SK-N-SH treated with all-trans-retinoic acid at 6 μM for 48 hours (cell line): ENCODE measurements around the gene FOXN4.
"Not testable (repeated sequence)": the region's sequence is repeated elsewhere in the genome, so short reads cannot be mapped to it uniquely, and the experiment has no call there.

ENCODE experiments used
- ATAC-seq: fragments of 200-7000 bp; cut with Tn5 transposase; 3 replicates; pipeline ENCODE4 v1.9.1; 2020; ENCODE audit warnings: mild to moderate bottlenecking, moderate library complexity
- ARNTL ChIP-seq: fragments of 450-650 bp; formaldehyde crosslinking; IDR thresholded peaks from 2 replicates; pipeline ENCODE4 v1.5.0; 2020; ENCODE audit warnings: low read depth, mild to moderate bottlenecking, moderate library complexity, borderline replicate concordance
- BACH2 ChIP-seq: fragments of 250-450 bp; sonication (Bioruptor Pico); IDR thresholded peaks from 2 replicates; pipeline ENCODE4 v1.9.0; 2021; ENCODE audit warnings: mild to moderate bottlenecking, borderline replicate concordance
- CSDC2 ChIP-seq: fragments of 250-450 bp; sonication (Bioruptor Pico); IDR thresholded peaks from 2 replicates; pipeline ENCODE4 v1.5.0; 2020; ENCODE audit warnings: mild to moderate bottlenecking, moderate library complexity
- OSR1 ChIP-seq: fragments of 250-450 bp; sonication (Bioruptor Pico); IDR thresholded peaks from 2 replicates; pipeline ENCODE4 v1.8.0; 2022; ENCODE audit warnings: moderate library complexity, mild to moderate bottlenecking, inconsistent platforms
- PPARA ChIP-seq: fragments of 250-450 bp; sonication (Bioruptor Pico); IDR thresholded peaks from 2 replicates; pipeline ENCODE4 v1.5.0; 2020; ENCODE audit warnings: mild to moderate bottlenecking, borderline replicate concordance
- RARB ChIP-seq: fragments of 250-450 bp; sonication (Bioruptor Pico); IDR thresholded peaks from 2 replicates; pipeline ENCODE4 v1.8.0; 2021; ENCODE audit warnings: mild to moderate bottlenecking, moderate library complexity
- SNAI2 ChIP-seq: fragments of 250-450 bp; sonication (Bioruptor Pico); IDR thresholded peaks from 2 replicates; pipeline ENCODE4 v1.5.0; 2020; ENCODE audit warnings: mild to moderate bottlenecking, moderate library complexity
- TOX ChIP-seq: fragments of 250-450 bp; sonication (Bioruptor Pico); IDR thresholded peaks from 2 replicates; pipeline ENCODE4 v1.8.0; 2021; ENCODE audit warnings: mild to moderate bottlenecking, moderate library complexity, borderline replicate concordance
- ZC3H10 ChIP-seq: fragments of 250-450 bp; sonication (Bioruptor Pico); IDR thresholded peaks from 2 replicates; pipeline ENCODE4 v1.5.1; 2021; ENCODE audit warnings: mild to moderate bottlenecking, moderate library complexity
- ZFP3 ChIP-seq: fragments of 250-450 bp; sonication (Bioruptor Pico); IDR thresholded peaks from 2 replicates; pipeline ENCODE4 v1.5.0; 2020; ENCODE audit warnings: mild to moderate bottlenecking, moderate library complexity
- ZFP30 ChIP-seq: fragments of 450-650 bp; formaldehyde crosslinking; IDR thresholded peaks from 2 replicates; pipeline ENCODE4 v1.5.0; 2022; ENCODE audit warnings: mild to moderate bottlenecking, moderate library complexity
- ZNF565 ChIP-seq: fragments of 450-650 bp; formaldehyde crosslinking; conservative IDR thresholded peaks from 2 replicates; pipeline ENCODE4 v1.5.0; 2020; ENCODE audit warnings: low read depth, mild to moderate bottlenecking, moderate library complexity
- ZNF70 ChIP-seq: fragments of 450-650 bp; formaldehyde crosslinking; IDR thresholded peaks from 2 replicates; pipeline ENCODE4 v1.5.0; 2020; ENCODE audit warnings: mild to moderate bottlenecking, moderate library complexity
- ZNF8 ChIP-seq: fragments of 450-650 bp; formaldehyde crosslinking; IDR thresholded peaks from 2 replicates; pipeline ENCODE4 v1.5.0; 2020; ENCODE audit warnings: mild to moderate bottlenecking, moderate library complexity
- TF ChIP-seq, protein P1 (sequence below): fragments of 250-450 bp; sonication (Bioruptor Pico); IDR thresholded peaks from 2 replicates; pipeline ENCODE4 v1.8.0; 2021; ENCODE audit warnings: low read depth, mild to moderate bottlenecking, moderate library complexity, borderline replicate concordance
- TF ChIP-seq, protein P2 (sequence below): fragments of 250-450 bp; sonication (Bioruptor Pico); IDR thresholded peaks from 2 replicates; pipeline ENCODE4 v1.5.1; 2021; ENCODE audit warnings: mild to moderate bottlenecking, moderate library complexity
- TF ChIP-seq, protein P3 (sequence below): fragments of 250-450 bp; sonication (Bioruptor Pico); IDR thresholded peaks from 2 replicates; pipeline ENCODE4 v1.5.1; 2020; ENCODE audit warnings: low read depth, mild to moderate bottlenecking, moderate library complexity
- TF ChIP-seq, protein P4 (sequence below): fragments of 250-450 bp; sonication (Bioruptor Pico); IDR thresholded peaks from 2 replicates; pipeline ENCODE4 v1.8.0; 2020; ENCODE audit warnings: mild to moderate bottlenecking, moderate library complexity, borderline replicate concordance

FOXN4 gene

DNA sequence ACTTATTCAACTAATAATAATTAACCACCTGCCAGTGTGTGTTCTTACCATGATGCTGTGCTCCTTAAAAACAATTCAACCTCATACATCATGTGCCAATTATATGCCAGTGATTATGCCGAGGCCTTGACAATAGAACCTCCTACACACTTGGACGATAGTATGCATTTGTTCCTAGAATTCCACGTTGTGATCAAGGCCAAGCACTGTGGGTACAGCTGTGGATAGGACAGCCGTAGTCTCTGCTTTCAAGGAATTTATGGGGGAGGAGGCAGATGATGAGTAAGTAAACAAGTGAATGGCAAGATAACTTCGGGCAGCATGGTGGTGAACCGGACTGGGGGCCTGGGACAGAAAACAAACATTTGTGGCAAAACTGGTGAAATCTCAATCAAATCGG is 20.6 kb upstream of the FOXN4 start:
- no peak for ATAC-seq
- TF ChIP-seq, protein P1, sequence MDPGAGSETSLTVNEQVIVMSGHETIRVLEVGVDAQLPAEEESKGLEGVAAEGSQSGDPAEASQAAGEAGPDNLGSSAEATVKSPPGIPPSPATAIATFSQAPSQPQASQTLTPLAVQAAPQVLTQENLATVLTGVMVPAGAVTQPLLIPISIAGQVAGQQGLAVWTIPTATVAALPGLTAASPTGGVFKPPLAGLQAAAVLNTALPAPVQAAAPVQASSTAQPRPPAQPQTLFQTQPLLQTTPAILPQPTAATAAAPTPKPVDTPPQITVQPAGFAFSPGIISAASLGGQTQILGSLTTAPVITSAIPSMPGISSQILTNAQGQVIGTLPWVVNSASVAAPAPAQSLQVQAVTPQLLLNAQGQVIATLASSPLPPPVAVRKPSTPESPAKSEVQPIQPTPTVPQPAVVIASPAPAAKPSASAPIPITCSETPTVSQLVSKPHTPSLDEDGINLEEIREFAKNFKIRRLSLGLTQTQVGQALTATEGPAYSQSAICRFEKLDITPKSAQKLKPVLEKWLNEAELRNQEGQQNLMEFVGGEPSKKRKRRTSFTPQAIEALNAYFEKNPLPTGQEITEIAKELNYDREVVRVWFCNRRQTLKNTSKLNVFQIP (CRISPR knock-in tag) = no peak
- TF ChIP-seq, protein P2, sequence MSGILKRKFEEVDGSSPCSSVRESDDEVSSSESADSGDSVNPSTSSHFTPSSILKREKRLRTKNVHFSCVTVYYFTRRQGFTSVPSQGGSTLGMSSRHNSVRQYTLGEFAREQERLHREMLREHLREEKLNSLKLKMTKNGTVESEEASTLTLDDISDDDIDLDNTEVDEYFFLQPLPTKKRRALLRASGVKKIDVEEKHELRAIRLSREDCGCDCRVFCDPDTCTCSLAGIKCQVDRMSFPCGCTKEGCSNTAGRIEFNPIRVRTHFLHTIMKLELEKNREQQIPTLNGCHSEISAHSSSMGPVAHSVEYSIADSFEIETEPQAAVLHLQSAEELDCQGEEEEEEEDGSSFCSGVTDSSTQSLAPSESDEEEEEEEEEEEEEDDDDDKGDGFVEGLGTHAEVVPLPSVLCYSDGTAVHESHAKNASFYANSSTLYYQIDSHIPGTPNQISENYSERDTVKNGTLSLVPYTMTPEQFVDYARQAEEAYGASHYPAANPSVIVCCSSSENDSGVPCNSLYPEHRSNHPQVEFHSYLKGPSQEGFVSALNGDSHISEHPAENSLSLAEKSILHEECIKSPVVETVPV (CRISPR knock-in tag) = no peak
- TF ChIP-seq ZNF70 (CRISPR knock-in tag) (no peak), PPARA (CRISPR knock-in tag) (no peak)
- TF ChIP-seq, protein P3, sequence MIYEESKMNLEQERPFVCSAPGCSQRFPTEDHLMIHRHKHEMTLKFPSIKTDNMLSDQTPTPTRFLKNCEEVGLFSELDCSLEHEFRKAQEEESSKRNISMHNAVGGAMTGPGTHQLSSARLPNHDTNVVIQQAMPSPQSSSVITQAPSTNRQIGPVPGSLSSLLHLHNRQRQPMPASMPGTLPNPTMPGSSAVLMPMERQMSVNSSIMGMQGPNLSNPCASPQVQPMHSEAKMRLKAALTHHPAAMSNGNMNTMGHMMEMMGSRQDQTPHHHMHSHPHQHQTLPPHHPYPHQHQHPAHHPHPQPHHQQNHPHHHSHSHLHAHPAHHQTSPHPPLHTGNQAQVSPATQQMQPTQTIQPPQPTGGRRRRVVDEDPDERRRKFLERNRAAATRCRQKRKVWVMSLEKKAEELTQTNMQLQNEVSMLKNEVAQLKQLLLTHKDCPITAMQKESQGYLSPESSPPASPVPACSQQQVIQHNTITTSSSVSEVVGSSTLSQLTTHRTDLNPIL = no peak

DNA sequence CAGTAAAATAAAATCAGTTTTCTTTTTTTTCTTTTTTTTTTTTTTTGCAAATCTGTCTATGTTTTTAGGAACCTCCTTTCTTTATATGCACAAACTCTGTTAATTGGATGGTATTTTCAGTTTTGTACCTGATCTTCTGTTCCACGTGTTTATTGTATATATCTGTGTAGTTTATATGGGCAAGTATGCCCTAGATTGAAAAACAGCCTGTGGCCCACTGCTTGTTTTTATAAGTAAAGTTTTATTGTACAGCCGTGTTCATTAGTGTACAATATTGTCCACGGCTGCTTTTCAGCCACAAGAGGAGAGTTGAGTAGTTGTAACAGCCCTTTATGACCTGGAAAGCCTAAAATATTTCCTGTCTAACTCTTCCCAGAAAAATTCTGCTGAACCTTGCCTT is 19.9 kb upstream of the FOXN4 start:
- no peak for ATAC-seq
- TF ChIP-seq BACH2 (no peak), CSDC2 (CRISPR knock-in tag) (no peak)

DNA sequence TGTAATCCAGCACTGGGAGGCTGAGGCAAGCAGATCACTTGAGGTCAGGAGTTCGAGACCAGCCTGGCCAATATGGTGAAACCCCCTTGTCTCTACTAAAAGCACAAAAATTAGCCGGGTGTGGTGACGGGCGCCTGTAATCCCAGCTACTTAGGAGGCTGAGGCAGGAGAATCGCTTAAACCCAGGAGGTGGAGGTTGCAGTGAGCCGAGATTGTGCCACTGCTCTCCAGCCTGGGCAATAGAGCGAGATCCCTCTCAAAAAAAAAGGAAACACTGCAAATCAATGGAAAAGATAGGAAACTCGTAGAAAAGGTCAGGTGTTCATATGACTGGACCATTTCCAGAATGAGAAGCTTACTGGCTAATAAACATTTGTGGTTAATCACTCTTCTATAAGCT is 12.2 kb upstream of the FOXN4 start:
- ATAC-seq = not testable (repeated sequence)

DNA sequence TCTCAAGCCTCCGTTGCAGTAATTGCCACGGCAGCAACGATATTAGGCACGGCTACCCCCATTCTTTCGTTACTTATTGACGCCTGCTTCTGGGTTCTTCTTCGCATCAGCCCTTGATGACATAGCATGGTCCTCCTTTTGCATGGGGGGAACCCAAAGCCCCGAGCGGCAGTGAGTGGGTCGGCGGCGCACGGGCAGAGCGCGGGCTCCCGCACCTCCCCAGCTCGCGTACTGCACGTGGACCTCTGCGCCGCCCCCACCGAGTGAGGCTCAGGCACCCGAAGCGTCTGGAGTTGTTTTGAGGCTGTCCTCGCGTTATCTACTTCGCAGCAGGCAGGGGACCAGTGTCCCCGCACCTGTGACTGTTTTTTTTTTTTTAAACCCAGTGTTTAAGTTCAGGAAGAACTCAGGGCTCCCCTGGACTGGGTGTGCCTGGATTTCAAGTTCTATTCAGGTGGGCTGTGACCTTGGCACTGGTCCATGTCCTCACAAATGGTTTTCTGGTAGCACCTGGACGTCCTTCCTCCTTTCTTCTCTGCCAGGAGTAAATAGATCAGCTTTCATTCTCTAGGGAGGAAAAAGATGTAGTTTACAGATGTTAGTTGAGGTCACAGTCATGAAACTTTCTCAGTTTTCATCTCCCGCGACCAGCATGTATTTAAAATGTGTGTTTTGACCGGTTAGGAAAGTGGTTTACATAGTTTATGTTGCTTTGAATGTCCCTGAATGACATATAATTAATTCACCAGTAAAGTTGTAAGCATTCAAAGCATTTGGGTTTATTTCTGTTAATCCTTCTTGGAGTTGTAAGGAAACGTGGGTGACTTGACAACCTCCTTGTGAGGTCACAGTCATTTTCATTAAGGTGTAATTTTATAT is 1.4 kb upstream of the FOXN4 start:
- ATAC-seq = peak; percentile 27; the same call in 1 of the 3 replicates
- TF ChIP-seq ZNF565 (CRISPR knock-in tag) = no peak
- TF ChIP-seq RARB = no peak
- TF ChIP-seq ZC3H10 = no peak
- TF ChIP-seq, protein P3 = no peak
- no peak for TF ChIP-seq PPARA (CRISPR knock-in tag)
- TF ChIP-seq BACH2 = no peak
- TF ChIP-seq OSR1 (CRISPR knock-in tag) = no peak
- no peak for TF ChIP-seq SNAI2 (CRISPR knock-in tag)
- TF ChIP-seq ARNTL (CRISPR knock-in tag) = no peak
- TF ChIP-seq, protein P4, sequence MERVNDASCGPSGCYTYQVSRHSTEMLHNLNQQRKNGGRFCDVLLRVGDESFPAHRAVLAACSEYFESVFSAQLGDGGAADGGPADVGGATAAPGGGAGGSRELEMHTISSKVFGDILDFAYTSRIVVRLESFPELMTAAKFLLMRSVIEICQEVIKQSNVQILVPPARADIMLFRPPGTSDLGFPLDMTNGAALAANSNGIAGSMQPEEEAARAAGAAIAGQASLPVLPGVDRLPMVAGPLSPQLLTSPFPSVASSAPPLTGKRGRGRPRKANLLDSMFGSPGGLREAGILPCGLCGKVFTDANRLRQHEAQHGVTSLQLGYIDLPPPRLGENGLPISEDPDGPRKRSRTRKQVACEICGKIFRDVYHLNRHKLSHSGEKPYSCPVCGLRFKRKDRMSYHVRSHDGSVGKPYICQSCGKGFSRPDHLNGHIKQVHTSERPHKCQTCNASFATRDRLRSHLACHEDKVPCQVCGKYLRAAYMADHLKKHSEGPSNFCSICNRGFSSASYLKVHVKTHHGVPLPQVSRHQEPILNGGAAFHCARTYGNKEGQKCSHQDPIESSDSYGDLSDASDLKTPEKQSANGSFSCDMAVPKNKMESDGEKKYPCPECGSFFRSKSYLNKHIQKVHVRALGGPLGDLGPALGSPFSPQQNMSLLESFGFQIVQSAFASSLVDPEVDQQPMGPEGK (CRISPR knock-in tag) = no peak
- TF ChIP-seq, protein P2 (CRISPR knock-in tag) = no peak
- TF ChIP-seq TOX (CRISPR knock-in tag) = no peak
- no peak for TF ChIP-seq ZFP30 (CRISPR knock-in tag)
- TF ChIP-seq, protein P1 (CRISPR knock-in tag) = no peak
- TF ChIP-seq ZFP3 (CRISPR knock-in tag) = no peak
- no peak for TF ChIP-seq CSDC2 (CRISPR knock-in tag)
- TF ChIP-seq ZNF8 = no peak
- TF ChIP-seq, all 23 proteins: peak for 0
